Stimulated activated CD8-positive, alpha-beta memory T cell treated with anti-CD3 and anti-CD28 coated beads, Interleukin-4, amount 100 ng/mL, for 24 hours (primary cell): Measurements from ENCODE around the gene OSER1.

ENCODE experiments used
- DNase-seq: peaks from one replicate; pipeline ENCODE4 v3.0.0-alpha.2; 2020; ENCODE audit warnings: low read depth

The OSER1 gene

DNA sequence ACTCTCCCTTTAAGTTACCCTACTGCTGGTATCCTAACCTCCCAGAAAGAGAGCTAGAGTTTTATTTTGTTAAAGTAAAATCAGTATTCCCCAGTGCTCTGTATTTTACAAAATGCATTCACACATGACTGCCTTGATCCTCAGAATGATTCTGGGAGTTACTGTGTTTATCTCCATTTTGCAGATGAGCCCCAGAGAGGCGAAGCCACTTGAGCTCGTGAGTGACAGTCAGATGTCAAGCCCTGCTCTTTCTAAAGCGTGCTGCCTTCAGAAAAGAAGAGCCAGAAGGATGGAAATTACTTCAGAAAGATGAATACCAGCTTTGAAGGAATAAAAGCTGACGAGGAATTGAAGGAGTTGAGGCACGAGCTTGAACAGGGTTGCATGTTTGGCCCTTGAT, 14.1 kb upstream of the OSER1 start:
- DNase-seq = no peak

DNA sequence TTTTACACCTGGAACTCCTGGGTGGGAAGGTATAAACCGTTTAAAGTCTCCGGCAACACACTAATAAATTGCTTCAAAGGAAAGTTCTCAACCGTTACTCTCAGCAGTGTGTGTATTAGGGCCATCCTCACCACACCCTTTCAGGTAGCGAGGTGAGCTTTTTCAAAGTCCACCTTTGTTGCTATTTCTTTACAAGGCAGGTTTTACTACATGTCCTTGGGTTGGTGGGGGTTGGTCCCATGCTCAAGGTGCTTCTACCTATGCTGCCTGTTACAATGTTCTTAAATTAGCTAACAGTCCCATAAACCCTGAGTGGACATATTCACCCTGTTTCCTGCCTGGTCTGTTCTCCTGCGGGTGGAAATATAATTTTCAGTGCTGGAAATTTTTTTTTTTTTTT, 13.2 kb upstream of the OSER1 start:
- no peak for DNase-seq

DNA sequence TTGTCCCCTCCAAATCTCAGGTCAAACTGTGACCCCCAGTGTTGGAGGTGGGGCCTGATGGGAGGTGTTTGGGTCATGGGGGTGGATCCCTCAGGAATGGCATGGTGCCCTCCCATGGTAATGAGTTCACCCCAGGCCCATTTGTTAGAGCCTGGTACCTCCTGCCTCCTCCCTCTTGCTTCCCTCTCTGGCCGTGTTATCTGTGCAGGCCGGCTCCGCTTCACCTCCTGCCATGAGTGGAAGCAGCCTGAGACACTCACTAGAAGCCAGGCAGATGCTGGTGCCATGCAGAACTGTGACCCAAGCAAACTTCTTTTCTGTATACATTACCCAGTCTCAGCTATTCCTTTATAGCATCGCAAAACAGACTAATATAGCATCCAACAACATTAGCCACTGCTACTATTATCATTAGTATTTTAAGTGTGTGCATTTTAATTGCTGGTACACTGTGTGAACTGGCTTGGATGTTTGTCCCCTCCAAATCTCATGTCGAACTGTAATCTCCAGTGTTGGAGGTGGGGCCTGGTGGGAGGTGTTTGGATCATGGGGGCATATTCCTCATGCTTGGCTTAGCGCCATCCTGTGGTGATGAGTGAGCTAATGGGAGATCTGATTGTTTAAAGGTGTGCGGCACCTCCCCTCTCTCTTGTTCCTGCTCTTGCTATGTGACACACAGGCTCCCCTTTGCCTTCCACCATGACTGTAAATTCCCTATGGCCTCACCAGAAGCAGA, 12.2 kb upstream of the OSER1 start:
- DNase-seq = no peak

DNA sequence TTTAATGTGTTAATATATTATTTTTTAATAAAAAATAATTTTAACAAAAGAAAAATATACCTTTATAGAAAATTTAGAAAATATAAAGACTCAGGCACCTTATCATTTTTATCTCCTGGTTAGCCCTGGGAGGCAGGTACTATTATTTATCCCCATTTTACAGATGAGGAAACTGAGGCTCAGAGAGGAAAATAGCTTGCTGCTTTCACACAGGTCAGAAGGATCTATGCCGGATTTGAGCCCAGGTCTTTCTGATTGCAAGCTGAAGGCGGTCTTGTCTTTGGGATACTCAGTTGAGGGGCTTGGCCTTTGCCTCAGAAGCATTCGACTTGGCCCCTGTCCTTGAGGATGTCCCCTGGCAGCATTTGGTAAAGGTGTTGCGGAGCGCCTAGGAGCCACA, 11.5 kb upstream of the OSER1 start:
- no peak for DNase-seq

DNA sequence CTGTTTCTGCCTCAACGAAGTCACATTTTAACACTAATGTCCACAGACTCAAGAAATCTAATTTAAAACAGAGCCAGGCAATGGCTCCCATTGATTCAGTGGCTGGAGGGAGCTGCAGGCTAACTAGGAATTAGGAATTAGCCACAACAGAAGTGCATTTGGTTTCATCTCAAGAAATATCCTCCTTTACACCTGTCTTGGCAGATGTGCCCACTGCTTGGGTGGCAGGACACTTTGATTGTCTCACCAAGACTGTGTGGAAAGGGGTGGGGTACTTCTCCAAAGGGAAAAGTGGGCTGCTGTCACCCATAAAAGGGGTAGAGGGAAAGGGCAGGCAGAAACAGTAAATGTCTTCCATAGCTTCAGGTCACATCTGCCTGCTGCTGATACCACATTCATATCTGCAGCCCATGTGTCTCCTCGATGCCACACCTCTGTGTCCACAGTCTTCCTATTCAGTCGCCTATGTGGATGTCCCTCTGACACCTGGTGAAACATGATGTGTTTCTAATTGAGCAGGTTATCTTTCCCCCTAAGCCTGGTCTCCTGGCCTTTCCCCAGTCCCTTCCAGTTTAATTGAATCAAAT, 10.9 kb upstream of the OSER1 start:
- no peak for DNase-seq

DNA sequence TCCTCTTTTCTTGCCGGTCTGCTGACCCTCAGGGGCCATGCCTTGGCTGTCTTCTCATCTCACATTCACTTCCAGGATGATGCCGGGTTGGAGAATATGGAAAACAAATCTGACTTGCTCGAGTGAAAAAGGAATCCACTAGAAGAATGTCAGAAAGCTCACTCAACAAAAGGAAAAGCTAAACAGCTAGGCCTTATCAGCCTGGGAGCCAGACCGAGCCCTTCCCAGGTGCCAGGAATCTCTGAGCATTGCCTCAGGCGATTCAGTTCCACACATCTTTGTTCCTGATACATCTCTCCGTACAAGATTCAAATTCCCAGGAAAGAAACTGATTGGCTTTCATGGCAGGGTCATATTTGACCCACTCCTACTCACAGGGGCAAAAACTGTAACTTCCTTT, 9.2 kb upstream of the OSER1 start:
- no peak for DNase-seq

DNA sequence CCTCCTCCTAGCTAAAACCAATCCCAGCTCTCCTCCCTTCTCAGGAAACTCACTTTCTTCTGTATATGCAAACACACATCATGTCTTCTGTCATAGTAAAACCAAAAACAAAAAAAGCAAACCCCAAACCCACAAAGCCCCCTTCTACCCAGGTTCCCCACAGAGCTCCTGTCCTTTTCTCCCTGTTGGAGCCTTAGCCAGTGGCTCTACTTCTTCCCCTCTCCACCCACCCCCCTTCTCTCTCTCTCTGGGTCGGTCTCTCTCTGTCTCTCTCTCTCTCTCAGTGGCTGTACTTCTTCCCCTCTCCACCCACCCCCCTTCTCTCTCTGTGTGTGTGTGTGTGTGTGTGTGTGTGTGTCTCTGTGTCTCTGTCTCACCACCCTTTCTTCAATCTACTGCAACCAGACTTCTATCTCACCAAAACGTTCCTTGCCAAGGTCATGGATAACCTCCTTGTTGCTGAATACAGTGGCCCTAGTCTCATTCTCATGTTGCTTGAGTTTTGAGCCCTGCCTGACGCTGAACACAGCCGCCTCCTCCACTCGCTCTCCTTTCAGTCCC, 8.7 kb upstream of the OSER1 start:
- no peak for DNase-seq

DNA sequence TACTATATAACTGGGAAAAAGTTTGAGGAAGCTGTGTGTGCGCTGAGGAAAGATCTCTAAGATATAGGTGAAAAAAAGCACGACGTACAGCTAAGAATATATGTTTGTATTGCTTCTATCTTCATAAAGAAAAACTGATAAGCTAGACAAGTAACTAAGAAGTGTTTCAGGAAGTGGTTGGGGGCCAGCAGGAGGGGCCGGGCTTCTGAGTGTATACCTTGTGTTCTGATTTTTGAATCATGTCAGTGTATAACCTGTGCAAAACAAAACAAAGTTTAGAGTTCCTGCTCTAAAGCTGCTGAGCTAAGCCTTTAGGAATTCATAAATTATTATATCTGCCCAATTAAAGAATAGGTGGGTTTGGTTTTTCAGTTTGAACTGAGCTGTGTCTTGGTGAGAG, 7.9 kb upstream of the OSER1 start:
- DNase-seq = no peak

- peak; percentile 37 for DNase-seq
Measured at GRCh38 chr20:44217342-44218092, 6.9 kb upstream of the OSER1 start.

GRCh38 chr20:44215125-44215524, 4.6 kb upstream of the OSER1 start:
- DNase-seq = peak; percentile 59

GRCh38 chr20:44212792-44213191, 2.2 kb upstream of the OSER1 start:
- DNase-seq = no peak

DNA sequence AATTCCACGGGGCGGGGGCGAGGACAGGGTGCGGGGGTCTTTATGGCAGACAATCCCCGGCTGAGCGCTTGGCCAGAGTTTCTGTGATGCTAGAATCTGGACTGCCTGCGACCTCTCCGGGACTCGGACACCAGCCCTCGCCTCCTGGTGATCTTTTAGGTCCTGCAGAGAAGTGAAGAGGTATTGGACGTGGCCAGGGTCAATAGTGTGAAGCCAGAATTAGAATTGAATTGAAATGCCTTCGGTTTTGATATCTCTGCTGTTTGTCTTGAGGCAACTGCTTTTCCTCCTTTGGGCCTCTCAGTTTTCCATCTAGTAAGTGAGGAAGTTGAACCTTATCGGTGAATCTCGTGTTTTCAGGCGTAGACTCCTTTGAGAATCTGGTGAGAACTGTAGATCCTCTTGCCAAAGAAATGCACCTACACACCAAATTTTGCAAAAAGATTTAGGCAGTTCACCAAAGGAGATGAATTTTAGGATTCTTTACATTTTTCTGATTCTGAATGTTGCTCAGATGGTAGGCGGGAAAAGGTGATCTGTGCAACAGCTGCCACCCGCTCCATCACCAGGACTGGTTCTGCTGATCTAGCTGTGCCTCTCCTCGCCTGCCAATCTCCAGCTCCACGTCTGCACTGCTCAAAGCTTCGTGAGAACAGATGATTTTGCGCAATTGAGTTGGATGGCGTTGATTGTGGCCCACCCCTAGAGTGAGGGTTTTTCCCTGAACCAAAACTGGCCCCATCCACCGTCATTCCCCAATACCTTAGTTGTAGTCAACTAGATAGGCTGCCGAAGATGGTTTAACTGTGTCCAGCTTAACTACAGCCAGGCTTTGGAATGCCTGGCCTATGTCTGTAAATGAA, 837 bp upstream of the OSER1 start:
- DNase-seq = no peak

DNA sequence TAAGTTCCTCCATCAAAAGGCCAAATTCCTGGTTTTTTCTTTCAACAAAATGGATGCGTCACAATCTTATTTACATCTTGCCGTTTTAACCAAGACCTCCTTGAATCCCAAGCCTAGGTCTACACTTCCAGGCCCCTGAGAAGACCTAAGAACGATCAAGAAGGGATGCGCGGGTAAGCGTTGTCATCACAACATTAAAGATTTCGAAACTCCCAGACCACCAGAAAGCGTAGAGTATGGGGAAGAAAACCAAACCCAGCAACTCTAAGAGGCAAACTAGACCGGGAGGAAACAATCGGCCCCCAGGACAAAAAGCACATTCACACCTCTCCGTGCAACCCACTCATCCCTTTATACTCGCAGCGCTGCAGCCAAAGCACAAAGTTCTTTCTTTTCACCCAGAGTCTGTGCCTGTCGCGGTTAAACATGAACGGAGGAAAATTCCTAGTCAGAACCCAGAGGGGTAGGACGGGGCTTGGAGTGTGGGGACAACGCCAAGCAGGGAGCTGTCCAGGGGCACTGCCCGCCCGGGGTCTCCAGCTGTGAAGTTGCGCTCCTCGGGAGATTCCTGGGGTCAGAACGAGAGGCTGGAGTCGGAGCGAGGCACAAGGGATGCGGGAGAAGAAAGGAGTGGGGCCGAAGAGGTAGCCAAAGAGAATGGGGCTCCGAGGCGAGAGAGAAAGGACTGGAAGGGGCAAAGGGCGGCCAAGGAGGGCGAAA, 725 bp downstream of the OSER1 start:
- no peak for DNase-seq

GRCh38 chr20:44208770-44209169, 1.8 kb downstream of the OSER1 start:
- no peak for DNase-seq

DNA sequence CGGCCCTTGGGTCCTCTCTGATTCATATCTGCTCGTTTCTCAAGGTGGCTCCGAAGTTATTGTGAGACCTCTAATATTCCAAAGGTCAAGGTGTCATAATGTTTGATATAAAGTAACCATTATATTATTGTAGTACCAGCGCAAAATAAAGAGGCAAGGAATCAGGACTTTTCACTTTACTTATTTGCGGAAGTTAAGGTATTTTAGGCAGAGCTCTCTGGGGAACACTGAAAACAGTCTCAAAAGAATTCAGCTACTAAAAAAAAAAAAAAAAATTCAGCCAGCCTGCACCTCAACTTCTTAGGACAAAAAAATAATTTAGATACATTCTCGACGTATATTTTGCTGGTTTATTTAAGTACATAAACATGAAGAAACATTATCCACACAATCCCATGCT, 2.4 kb downstream of the OSER1 start:
- DNase-seq = no peak

- DNase-seq = no peak
Measured at GRCh38 chr20:44207126-44207723, 3.3 kb downstream of the OSER1 start.

GRCh38 chr20:44206132-44206531, 4.4 kb downstream of the OSER1 start:
- no peak for DNase-seq

GRCh38 chr20:44204832-44205215, 5.7 kb downstream of the OSER1 start:
- no peak for DNase-seq

- no peak for DNase-seq
Measured at GRCh38 chr20:44204156-44204831, 6.3 kb downstream of the OSER1 start.

DNA sequence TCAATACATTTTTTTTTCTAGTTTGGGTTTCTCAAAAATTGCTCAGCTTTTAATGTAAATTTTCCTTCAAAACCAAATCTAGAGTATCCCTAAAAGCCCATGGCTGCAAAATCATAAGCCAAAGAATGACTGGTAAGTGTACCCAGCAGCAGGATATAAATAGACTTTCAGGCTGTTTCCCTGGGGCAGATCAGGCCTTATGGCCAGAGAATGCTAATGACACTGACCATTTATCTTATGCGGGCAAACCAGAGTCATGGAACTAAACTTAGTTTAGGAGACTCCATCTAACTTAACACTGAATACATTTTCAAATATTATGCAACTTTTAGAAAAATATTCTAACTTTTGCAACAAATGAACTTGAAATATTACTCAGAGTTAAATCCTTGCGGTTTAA, 7.4 kb downstream of the OSER1 start:
- DNase-seq = no peak
